NCI-H146 (cell line): Measurements from ENCODE around the gene CENPV.

Experiments
- DNase-seq: peaks from one replicate; lab custom pipeline; 2025; lab: John Stamatoyannopoulos, UW

Gene CENPV

GRCh38 chr17:16361874-16362273 is 8.6 kb upstream of the CENPV start:
- DNase-seq: no peak

GRCh38 chr17:16358394-16358793 is 5.1 kb upstream of the CENPV start:
- DNase-seq: no peak

GRCh38 chr17:16354585-16354984 is 1.3 kb upstream of the CENPV start:
- DNase-seq: no peak

GRCh38 chr17:16352667-16353316 is 477 bp downstream of the CENPV start:
- peak; percentile 81 for DNase-seq

GRCh38 chr17:16352303-16352666 is 984 bp downstream of the CENPV start:
- peak; percentile 94 for DNase-seq

GRCh38 chr17:16351831-16352230 is 1.4 kb downstream of the CENPV start:
- DNase-seq: no peak

GRCh38 chr17:16349431-16349830 is 3.8 kb downstream of the CENPV start:
- DNase-seq: no peak

- no peak for DNase-seq
Observed at GRCh38 chr17:16348586-16348985, 4.7 kb downstream of the CENPV start.

- DNase-seq: no peak
Observed at GRCh38 chr17:16346721-16347271, 6.5 kb downstream of the CENPV start.

- DNase-seq: no peak
Observed at GRCh38 chr17:16345565-16345964, 7.7 kb downstream of the CENPV start.

- no peak for DNase-seq
Observed at GRCh38 chr17:16343569-16343968, 9.7 kb downstream of the CENPV start.

GRCh38 chr17:16342979-16343378 is 10.3 kb downstream of the CENPV start:
- DNase-seq: no peak

GRCh38 chr17:16339959-16340358 is 13.3 kb downstream of the CENPV start:
- DNase-seq: no peak

- DNase-seq: no peak
Observed at GRCh38 chr17:16339402-16339801, 13.9 kb downstream of the CENPV start.

- no peak for DNase-seq
Observed at GRCh38 chr17:16338391-16338790, 14.9 kb downstream of the CENPV start.

- DNase-seq: no peak
Observed at GRCh38 chr17:16329519-16330271, 23.6 kb downstream of the CENPV start.

GRCh38 chr17:16328997-16329396 is 24.3 kb downstream of the CENPV start:
- DNase-seq: no peak

- DNase-seq: no peak
Observed at GRCh38 chr17:16327018-16327417, 26.3 kb downstream of the CENPV start.

GRCh38 chr17:16325964-16326363 is 27.3 kb downstream of the CENPV start:
- no peak for DNase-seq

- DNase-seq: no peak
Observed at GRCh38 chr17:16322636-16323035, 30.6 kb downstream of the CENPV start.

- no peak for DNase-seq
Observed at GRCh38 chr17:16319969-16320368, 33.3 kb downstream of the CENPV start.

- no peak for DNase-seq
Observed at GRCh38 chr17:16314859-16315258, 38.4 kb downstream of the CENPV start.

- no peak for DNase-seq
Observed at GRCh38 chr17:16314189-16314588, 39.1 kb downstream of the CENPV start.
